ENCODE data around the gene PRDX1.

Gene PRDX1

GRCh38 chr1:45507893-45508292 is 13.8 kb downstream of the PRDX1 start:
- H3K27ac ChIP-seq (ENCODE audit: low read depth, low read length) = no peak overlapping the region

DNA sequence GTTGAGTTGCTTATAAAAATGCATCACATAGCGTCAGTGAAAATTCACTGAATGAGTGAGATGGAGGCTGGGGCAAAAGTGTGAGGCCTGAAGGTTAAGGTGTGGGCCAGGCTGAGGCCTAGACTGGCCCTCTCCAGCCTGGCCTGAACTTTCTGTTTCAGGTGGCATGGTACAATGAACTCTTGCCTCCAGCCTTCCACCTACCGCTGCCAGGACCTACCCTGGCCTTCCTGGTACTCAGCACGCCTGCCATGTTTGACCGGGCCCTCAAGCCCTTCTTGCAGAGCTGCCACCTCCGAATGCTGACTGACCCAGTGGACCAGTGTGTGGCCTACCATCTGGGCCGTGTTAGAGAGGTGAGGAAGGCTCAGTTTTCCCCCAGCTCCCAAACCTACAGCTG is 14.5 kb downstream of the PRDX1 start:
- no peaks in the 10 kb centered on the region for H4K20me1 ChIP-seq (ENCODE audit: control insufficient read depth, insufficient read depth, low read depth, low read length)
- no peak for TF ChIP-seq EZH2phosphoT487 (IDR thresholded peaks at IDR 0.05; ENCODE audit: borderline replicate concordance, low read length)
- TF ChIP-seq, protein P1, sequence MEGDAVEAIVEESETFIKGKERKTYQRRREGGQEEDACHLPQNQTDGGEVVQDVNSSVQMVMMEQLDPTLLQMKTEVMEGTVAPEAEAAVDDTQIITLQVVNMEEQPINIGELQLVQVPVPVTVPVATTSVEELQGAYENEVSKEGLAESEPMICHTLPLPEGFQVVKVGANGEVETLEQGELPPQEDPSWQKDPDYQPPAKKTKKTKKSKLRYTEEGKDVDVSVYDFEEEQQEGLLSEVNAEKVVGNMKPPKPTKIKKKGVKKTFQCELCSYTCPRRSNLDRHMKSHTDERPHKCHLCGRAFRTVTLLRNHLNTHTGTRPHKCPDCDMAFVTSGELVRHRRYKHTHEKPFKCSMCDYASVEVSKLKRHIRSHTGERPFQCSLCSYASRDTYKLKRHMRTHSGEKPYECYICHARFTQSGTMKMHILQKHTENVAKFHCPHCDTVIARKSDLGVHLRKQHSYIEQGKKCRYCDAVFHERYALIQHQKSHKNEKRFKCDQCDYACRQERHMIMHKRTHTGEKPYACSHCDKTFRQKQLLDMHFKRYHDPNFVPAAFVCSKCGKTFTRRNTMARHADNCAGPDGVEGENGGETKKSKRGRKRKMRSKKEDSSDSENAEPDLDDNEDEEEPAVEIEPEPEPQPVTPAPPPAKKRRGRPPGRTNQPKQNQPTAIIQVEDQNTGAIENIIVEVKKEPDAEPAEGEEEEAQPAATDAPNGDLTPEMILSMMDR (IDR thresholded peaks at IDR 0.05; ENCODE audit: low read depth, low read length, poor library complexity, severe bottlenecking) = no peak
- no peak overlapping the region for H3K4me3 ChIP-seq (ENCODE audit: low read length)
- H3K79me2 ChIP-seq (ENCODE audit: control insufficient read depth, low read length) = no peaks in the 10 kb centered on the region
- peaks cover 52% of the 10 kb centered on the region for H3K36me3 ChIP-seq (ENCODE audit: control insufficient read depth, low read length)
- H3K27ac ChIP-seq (ENCODE audit: low read depth, low read length) = no peak overlapping the region
- no peaks in the 10 kb centered on the region for H3K27me3 ChIP-seq (ENCODE audit: control insufficient read depth, low read length)
- H3K9me3 ChIP-seq (ENCODE audit: control insufficient read depth, insufficient read depth, low read length) = no peaks in the 10 kb centered on the region
- H3K4me1 ChIP-seq (ENCODE audit: control insufficient read depth, low read length) = no peaks in the 10 kb centered on the region
- H3F3A ChIP-seq (ENCODE audit: control insufficient read depth, insufficient read depth) = peaks cover 39% of the 10 kb centered on the region
- H3K4me2 ChIP-seq (ENCODE audit: low read length) = no peak overlapping the region
- H3K9me2 ChIP-seq (replicated peaks; ENCODE audit: control insufficient read depth, low read length) = no peaks in the 10 kb centered on the region

More at GRCh38 chr1:45507893-45508292, 13.8 kb downstream of the PRDX1 start:
- no peaks in the 10 kb centered on the region for H3K27me3 ChIP-seq (ENCODE audit: control insufficient read depth, low read length)
- no peaks in the 10 kb centered on the region for H3K79me2 ChIP-seq (ENCODE audit: control insufficient read depth, low read length)
- H3K4me2 ChIP-seq (ENCODE audit: low read length) = no peak overlapping the region
- no peaks in the 10 kb centered on the region for H3K9me3 ChIP-seq (ENCODE audit: control insufficient read depth, insufficient read depth, low read length)
- H4K20me1 ChIP-seq (ENCODE audit: control insufficient read depth, insufficient read depth, low read depth, low read length) = no peaks in the 10 kb centered on the region
- H3K9me2 ChIP-seq (replicated peaks; ENCODE audit: control insufficient read depth, low read length) = no peaks in the 10 kb centered on the region
- H3K4me3 ChIP-seq (ENCODE audit: low read length) = no peak overlapping the region
- H3K4me1 ChIP-seq (ENCODE audit: control insufficient read depth, low read length) = no peaks in the 10 kb centered on the region
- peaks cover 58% of the 10 kb centered on the region for H3K36me3 ChIP-seq (ENCODE audit: control insufficient read depth, low read length)
- TF ChIP-seq EZH2phosphoT487 (IDR thresholded peaks at IDR 0.05; ENCODE audit: borderline replicate concordance, low read length) = no peak
- TF ChIP-seq, protein P1 (IDR thresholded peaks at IDR 0.05; ENCODE audit: low read depth, low read length, poor library complexity, severe bottlenecking) = no peak
- peaks cover 41% of the 10 kb centered on the region for H3F3A ChIP-seq (ENCODE audit: control insufficient read depth, insufficient read depth)

- no peak for TF ChIP-seq EZH2phosphoT487 (IDR thresholded peaks at IDR 0.05; ENCODE audit: borderline replicate concordance, low read length)
- TF ChIP-seq, protein P1 (IDR thresholded peaks at IDR 0.05; ENCODE audit: low read depth, low read length, poor library complexity, severe bottlenecking) = no peak
- peaks cover 20% of the 10 kb centered on the region for H3K4me1 ChIP-seq (ENCODE audit: control insufficient read depth, low read length)
- no peak overlapping the region for H3K27ac ChIP-seq (ENCODE audit: low read depth, low read length)
- peaks cover 17% of the 10 kb centered on the region for H3K79me2 ChIP-seq (ENCODE audit: control insufficient read depth, low read length)
- no peaks in the 10 kb centered on the region for H3K9me3 ChIP-seq (ENCODE audit: control insufficient read depth, insufficient read depth, low read length)
- peaks cover 17% of the 10 kb centered on the region for H3F3A ChIP-seq (ENCODE audit: control insufficient read depth, insufficient read depth)
- no peaks in the 10 kb centered on the region for H3K9me2 ChIP-seq (replicated peaks; ENCODE audit: control insufficient read depth, low read length)
- H3K4me2 ChIP-seq (ENCODE audit: low read length) = no peak overlapping the region
- H3K36me3 ChIP-seq (ENCODE audit: control insufficient read depth, low read length) = peaks cover 19% of the 10 kb centered on the region
- no peaks in the 10 kb centered on the region for H3K27me3 ChIP-seq (ENCODE audit: control insufficient read depth, low read length)
- no peak overlapping the region for H3K4me3 ChIP-seq (ENCODE audit: low read length)
- H4K20me1 ChIP-seq (ENCODE audit: control insufficient read depth, insufficient read depth, low read depth, low read length) = no peaks in the 10 kb centered on the region
Observed at GRCh38 chr1:45503462-45504360, 18.0 kb downstream of the PRDX1 start.
